ENCODE measurements around the gene AREL1.
A peak's percentile ranks its signal among the peaks of the same experiment; 100 is the strongest.
"Not testable (repeated sequence)": the region's sequence is repeated elsewhere in the genome, so short reads cannot be mapped to it uniquely, and the experiment has no call there.

The AREL1 gene, protein sequence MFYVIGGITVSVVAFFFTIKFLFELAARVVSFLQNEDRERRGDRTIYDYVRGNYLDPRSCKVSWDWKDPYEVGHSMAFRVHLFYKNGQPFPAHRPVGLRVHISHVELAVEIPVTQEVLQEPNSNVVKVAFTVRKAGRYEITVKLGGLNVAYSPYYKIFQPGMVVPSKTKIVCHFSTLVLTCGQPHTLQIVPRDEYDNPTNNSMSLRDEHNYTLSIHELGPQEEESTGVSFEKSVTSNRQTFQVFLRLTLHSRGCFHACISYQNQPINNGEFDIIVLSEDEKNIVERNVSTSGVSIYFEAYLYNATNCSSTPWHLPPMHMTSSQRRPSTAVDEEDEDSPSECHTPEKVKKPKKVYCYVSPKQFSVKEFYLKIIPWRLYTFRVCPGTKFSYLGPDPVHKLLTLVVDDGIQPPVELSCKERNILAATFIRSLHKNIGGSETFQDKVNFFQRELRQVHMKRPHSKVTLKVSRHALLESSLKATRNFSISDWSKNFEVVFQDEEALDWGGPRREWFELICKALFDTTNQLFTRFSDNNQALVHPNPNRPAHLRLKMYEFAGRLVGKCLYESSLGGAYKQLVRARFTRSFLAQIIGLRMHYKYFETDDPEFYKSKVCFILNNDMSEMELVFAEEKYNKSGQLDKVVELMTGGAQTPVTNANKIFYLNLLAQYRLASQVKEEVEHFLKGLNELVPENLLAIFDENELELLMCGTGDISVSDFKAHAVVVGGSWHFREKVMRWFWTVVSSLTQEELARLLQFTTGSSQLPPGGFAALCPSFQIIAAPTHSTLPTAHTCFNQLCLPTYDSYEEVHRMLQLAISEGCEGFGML

DNA sequence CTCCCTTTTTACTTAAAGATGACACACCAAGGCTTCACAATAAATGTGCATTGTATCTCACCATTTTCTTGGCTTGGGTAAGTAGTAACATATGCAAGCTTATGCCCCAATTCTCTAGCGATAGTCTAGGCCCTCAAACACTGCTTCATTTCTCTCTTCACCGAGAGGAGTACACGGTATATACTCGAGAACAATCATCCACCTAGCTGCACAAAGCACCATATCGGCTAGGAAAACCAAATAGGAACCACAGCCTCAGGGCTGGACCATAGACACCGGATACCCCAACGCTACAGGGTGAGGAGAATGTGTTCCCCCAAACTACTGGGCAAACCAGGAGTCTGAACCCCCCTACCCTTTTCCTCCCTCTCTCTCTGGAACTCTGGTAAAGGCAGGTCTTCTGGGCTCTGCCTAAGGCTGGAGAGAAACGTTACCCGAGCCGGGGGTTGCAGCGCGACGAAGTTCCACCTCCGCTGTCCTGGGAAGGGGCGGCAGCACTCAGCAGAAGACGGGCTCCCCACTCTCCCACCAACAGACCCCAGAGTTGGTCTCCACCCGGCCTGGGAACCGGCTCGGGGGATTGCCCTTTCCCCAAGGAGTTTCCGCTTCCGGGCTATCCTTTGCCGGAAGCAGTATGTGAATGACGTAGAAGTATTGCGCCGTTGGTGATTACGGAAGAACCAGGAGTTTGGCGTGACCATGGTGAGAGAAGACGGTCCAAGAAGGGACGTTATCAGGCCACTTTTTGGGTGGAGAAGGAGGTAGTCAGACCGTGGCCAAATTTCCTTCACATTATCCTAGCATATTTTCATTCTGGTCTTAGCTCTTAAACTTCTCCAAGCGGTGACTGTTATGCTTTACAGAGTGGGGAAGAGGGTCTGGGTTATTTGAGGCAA lies at the start of gene AREL1, which contains the start of gene FCF1:
Gene AREL1, minus strand, starts transcription at position 582 of the 896 bp plus-strand sequence. CDS start 27,465 bp downstream, outside the sequence.
Gene FCF1, plus strand, starts transcription at position 646 of the 896 bp plus-strand sequence. Its CDS starts 54 bp downstream, at position 700.
- peak; percentile 68 to 74 for DNase-seq (ENCODE audit: low read depth in 2 of 2)

GRCh38 chr14:74758505-74758904 lies 45.6 kb upstream of the AREL1 start:
- not testable (repeated sequence) for DNase-seq (ENCODE audit: low read depth in 2 of 2)

DNA sequence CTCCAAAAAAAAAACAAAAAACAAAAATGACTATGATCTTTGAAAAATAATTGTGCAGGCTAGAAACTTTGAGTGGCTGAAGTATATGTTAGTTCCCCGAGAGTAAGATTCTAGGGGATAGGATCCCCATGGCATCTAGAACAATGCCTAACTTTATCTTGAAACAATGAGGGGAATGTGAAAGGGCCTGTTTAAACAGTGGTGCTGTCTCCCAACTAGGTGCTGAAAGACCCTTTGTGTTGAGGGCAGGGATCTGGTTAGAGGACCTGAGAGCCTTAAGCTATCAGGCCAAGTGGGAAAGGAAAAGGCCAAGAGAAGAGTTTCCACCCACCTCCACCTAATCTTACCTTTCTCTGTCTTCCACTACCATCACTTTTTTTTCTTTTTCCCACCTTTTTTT lies 43.4 kb upstream of the AREL1 start:
- DNase-seq (ENCODE audit: low read depth in 2 of 2) = no peak

GRCh38 chr14:74754899-74755298 lies 42.0 kb upstream of the AREL1 start:
- no peak for DNase-seq (ENCODE audit: low read depth in 2 of 2)

- DNase-seq (ENCODE audit: low read depth in 2 of 2) = no peak
These were observed 41.3 kb upstream of the AREL1 start for GRCh38 chr14:74754157-74754556.

DNA sequence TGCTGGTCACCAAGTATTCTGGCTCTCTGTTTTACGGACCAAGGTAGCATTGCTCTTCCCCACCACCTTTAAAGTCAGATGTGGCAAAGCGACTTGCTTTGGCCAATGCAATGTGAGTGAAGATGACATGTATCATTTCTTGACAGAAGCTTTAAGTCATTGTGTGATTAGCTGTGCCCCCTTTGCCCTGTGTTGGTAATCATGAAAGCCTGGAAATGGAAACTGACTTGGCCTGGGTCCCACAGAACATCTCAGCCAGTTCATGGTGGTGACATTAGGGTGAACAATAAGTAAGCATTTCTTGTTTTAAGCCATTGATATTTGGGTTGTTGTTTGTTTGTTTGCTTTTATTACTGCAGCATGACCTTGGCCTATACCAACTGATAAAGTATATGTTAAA lies 34.4 kb upstream of the AREL1 start:
- no peak for DNase-seq (ENCODE audit: low read depth in 2 of 2)

DNA sequence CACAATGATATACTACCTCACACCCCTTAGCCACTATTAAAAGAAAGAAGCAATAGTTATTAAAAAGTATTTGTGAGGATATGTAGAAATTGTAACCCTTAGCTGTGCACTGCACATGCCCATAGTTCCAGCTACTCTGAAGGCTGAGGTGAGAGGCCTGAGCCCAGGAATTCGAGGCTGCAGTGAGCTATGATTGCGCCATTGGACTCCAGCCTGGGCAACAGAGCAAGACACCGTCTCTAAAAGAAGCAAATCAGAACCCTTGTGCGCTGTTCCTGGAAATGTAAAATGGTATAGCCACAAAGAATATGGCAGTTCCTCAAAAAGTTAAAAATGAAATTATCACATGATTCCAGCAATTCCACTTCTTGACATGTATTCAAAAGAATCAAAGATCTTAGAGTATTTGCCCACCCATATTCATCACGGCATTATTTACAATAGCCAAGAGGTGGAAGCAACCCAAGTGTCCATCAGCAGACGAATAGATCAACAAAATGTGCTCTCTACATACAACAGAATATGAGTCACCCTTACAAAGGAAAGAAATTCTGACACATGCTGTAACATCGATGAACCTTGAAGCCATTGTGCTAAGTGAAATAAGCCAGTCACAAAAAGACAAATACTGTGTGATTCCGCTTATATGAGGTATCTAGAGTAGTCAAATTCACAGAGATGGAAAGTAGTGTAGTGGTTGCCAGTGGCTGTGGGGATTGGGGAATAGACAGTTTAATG lies 26.6 kb upstream of the AREL1 start:
- no peak for DNase-seq (ENCODE audit: low read depth in 2 of 2)

- DNase-seq (ENCODE audit: low read depth in 2 of 2) = no peak
These were observed 25.0 kb upstream of the AREL1 start for GRCh38 chr14:74737753-74738325.

DNA sequence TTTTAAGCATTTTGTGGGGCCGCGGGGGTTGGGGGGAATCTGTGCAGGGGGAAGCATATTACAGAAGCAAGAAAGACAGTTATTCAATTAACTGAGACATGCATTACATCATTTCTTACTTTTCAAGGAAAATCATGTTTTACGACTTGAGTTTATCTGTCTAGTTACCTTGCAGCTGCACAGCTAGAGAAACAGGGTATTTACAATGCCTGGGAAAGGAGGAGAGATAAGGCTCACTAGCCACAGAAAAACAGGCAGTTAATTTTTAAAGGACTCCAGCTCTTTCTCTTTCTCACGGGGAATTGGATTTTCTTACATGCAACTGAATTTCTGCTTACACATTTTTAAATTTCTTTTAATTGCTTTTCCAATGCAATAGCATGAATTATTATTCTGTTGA lies 22.2 kb upstream of the AREL1 start:
- no peak for DNase-seq (ENCODE audit: low read depth in 2 of 2)

DNA sequence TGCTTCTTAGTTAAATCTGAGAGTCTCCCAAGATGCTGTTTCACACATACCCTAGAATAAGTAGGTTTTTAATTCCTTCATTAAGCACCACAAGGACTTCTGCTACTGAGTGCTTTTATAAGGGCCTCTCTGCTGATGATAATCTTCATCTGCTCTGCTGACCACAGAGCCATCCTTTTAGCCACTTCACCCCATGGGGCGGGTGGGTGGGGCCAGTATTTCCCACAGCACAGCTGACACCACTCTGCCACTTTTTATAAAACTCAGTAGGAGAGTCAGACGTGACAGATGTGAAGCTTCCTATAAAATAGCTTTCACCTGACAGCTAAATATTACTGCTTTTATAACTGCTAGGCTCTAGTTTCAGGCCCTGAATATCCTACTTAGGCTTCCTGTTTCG lies 20.3 kb upstream of the AREL1 start:
- no peak for DNase-seq (ENCODE audit: low read depth in 2 of 2)

DNA sequence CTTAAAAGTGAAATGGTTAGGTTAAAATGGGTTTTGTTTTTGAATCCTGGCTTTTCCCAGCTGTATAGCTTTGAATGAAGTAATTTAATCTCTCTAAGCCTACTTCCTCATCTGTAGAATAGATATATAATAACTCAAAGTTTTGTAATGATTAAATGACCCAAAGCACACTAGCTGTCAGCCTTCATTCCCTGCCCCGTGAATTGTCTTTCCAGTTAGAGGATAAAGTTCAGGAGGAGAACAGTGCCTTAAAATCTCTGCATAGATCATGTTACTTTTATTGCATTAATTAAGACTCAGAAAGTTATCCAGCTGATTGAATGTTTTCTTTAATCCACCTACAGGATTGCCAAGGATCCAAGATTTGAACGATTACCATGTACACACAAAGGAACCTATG lies 19.5 kb upstream of the AREL1 start:
- DNase-seq (ENCODE audit: low read depth in 2 of 2) = no peak

DNA sequence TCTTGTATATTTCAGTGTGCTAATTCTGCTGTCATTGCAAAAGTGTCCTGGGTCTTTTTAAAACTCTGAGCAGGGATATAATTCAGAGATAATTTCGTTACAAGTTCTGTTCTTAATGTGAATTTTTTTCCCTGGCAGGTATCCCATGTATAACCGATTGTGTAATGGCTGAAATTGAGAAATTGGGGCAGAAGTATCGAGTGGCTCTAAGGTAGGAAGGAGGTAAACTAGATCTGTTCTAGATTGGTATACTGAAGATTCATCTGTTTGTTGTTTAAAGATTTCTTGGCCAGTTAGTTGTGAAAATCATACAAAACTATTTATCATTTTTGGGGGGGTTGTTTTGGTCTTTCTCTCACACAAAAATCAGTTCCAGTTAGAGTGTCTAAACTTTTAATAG lies 10.3 kb upstream of the AREL1 start:
- DNase-seq (ENCODE audit: low read depth in 2 of 2) = no peak

DNA sequence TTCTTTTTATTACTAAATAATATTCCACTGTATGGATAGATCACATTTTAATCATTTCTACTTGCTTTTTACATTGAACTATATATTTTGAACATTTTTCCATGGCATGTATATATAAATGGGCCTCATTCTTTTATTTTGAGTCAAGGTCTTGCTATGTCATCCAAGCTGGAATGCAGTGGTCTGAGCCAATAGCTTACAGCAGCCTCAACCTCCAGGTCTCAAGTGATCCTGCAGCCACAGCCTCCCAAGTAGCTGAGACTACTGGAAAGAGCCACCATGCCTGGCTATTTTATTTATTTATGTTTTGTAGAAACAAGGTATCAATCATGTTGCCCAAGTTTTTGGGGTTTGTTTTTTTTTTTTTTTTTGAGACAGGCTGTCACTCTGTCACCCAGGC lies 7.6 kb upstream of the AREL1 start:
- no peak for DNase-seq (ENCODE audit: low read depth in 2 of 2)

DNA sequence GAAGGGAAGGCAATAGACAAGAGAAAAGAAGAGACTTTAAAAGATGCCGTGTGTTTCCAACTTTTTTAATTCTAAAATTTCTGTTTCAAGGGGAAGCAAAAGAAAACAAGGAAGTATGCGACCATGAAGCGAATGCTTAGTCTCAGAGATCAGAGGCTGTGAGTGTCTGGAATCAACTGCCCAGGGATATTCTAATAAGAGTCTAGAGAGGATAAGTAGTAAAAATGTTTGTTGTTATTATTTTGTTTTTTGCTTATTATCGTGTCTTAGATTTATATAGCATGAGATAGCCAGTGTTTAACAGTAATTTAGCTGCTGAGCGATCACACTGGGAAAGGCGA lies 485 bp upstream of the AREL1 start:
- no peak for DNase-seq (ENCODE audit: low read depth in 2 of 2)

- no peak for DNase-seq (ENCODE audit: low read depth in 2 of 2)
These were observed 1.2 kb downstream of the AREL1 start for GRCh38 chr14:74711651-74712050.

DNA sequence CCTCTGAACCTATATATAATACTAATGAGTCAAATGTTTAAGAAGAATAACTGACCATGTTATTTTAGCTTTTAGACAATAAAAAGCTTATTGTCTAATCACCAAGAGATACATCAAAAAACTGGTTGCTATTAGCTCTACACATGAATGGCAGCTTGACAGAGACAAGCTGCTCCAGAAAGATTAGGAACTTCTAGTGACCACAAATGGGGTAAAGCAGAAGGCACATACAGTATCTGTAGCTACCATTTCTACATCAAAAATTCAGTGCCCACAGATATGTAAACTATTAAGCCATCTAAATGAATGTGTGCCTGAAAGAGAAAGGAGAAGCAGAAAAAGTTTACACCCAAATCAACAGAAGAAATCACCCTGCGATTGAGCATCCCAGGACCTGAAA lies 2.4 kb downstream of the AREL1 start:
- DNase-seq (ENCODE audit: low read depth in 2 of 2) = no peak

GRCh38 chr14:74705613-74706500 lies 7.0 kb downstream of the AREL1 start:
- DNase-seq (ENCODE audit: low read depth in 2 of 2) = no peak

DNA sequence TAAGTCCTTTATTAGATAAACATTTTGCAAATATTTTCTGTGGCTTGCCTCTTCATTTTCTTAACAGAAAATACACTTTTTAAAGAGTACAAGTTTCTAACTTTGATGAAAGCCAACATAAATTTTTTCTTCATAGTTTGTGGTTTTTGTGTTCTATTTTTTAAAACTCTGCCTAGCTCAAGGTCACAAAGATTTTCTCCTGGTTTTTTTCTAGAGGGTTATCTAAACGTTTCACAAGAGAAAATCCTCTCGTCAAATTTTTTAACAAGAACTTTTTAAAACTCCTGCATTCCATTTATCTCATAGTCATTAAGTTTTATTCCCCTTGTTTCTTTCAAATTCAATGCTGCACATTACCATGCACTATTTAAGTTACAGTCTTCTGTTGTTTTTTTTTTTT lies 8.2 kb downstream of the AREL1 start:
- no peak for DNase-seq (ENCODE audit: low read depth in 2 of 2)

DNA sequence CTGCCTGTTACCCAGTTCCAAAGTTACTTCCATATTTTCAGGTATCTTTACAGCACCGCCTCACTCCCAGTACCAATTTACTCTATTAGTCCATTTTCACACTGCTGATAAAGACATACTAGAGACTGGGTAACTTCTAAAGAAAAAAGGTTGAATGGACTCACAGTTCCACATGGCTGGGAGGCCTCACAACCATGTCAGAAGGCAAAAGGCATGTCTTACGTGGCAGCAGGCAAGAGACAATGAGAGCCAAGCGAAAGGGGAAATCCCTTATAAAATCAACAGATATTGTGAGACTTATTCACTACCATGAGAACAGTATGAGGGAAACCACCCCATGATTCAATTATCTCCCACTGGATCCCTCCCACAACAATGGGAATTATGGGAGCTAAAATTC lies 9.8 kb downstream of the AREL1 start:
- DNase-seq (ENCODE audit: low read depth in 2 of 2) = no peak

GRCh38 chr14:74702293-74702692 lies 10.6 kb downstream of the AREL1 start:
- no peak for DNase-seq (ENCODE audit: low read depth in 2 of 2)

All from stimulated activated CD4-positive, alpha-beta T cell treated with anti-CD3 and anti-CD28 coated beads, Interleukin-15, amount 100 ng/mL, for 48 hours (primary cell).